ENCODE measurements around the gene TPST2. TPM values are rescaled to one million over a fixed set of nuclear protein-coding genes. Genes with fewer than 3 reads are reported as not detected.

TPST2 gene
- total and polyA plus RNA-seq, 9 of the 15 experiments (the other 6 are each of a cell fraction or from before 2014, with no cell fraction given), result 14.2 to 123 (median 60.1) TPM

DNA sequence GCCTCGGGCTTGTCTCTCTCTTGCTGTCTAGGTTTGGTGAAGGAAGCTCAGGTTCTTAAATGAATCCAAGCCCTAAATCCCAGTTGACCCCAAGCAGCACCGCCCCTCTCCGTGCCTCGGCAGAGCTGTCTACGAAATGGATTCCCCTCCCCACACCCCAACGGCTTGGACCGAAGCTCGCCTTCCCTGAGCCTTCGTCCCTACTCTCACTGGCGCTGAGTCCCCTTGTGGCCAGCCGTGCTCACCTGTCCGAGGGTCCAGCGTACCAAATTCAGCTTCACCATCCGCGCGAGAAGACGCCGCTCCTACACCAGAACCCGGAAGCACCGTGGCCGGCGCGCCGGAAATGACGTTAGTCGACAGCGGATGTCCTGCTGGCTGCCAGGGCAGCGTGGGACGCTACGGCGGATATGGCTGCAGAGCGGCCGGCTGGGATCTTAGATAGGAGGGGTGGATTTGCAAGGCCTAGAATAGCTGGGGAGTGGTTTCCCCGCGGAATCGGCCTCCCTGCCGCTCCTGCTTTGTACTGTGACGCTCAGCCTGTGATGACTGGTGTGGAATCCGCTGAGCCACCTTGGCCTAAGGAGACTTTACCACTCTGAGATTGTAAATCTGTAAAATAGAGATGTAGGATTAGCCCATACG is 77.7 kb downstream of the TPST2 start, which contains the start of gene TFIP11 (continued):
- peak; percentile 86 for TF ChIP-seq RBFOX2 (IDR thresholded peaks at IDR 0.05; ENCODE audit: low read depth, low read length)
- peak; percentile 89 for TF ChIP-seq EP400 (IDR thresholded peaks at IDR 0.05)
- TF ChIP-seq CREM (IDR thresholded peaks at IDR 0.05; ENCODE audit: low read depth), result peak; percentile 98
- no peak for TF ChIP-seq MTA2 (IDR thresholded peaks at IDR 0.05; ENCODE audit: low read depth)
- TF ChIP-seq, protein P1, sequence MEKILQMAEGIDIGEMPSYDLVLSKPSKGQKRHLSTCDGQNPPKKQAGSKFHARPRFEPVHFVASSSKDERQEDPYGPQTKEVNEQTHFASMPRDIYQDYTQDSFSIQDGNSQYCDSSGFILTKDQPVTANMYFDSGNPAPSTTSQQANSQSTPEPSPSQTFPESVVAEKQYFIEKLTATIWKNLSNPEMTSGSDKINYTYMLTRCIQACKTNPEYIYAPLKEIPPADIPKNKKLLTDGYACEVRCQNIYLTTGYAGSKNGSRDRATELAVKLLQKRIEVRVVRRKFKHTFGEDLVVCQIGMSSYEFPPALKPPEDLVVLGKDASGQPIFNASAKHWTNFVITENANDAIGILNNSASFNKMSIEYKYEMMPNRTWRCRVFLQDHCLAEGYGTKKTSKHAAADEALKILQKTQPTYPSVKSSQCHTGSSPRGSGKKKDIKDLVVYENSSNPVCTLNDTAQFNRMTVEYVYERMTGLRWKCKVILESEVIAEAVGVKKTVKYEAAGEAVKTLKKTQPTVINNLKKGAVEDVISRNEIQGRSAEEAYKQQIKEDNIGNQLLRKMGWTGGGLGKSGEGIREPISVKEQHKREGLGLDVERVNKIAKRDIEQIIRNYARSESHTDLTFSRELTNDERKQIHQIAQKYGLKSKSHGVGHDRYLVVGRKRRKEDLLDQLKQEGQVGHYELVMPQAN (IDR thresholded peaks at IDR 0.05; ENCODE audit: borderline replicate concordance), result peak; percentile 98
- TF ChIP-seq, protein P2, sequence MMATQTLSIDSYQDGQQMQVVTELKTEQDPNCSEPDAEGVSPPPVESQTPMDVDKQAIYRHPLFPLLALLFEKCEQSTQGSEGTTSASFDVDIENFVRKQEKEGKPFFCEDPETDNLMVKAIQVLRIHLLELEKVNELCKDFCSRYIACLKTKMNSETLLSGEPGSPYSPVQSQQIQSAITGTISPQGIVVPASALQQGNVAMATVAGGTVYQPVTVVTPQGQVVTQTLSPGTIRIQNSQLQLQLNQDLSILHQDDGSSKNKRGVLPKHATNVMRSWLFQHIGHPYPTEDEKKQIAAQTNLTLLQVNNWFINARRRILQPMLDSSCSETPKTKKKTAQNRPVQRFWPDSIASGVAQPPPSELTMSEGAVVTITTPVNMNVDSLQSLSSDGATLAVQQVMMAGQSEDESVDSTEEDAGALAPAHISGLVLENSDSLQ (IDR thresholded peaks at IDR 0.05), result peak; percentile 38; the same call in 1 of the 2 replicates
- TF ChIP-seq ATF1 (CRISPR knock-in tag; IDR thresholded peaks at IDR 0.05), result peak; percentile 77
- peak; percentile 96 for TF ChIP-seq ATF1 (tag; IDR thresholded peaks at IDR 0.05)
- no peak for TF ChIP-seq PHB2 (IDR thresholded peaks at IDR 0.05; ENCODE audit: low read depth)
- no peak for TF ChIP-seq KDM4B (IDR thresholded peaks at IDR 0.05; ENCODE audit: borderline replicate concordance in 2 of 2, low read depth in 1 of 2)
- TF ChIP-seq NCOR1 (IDR thresholded peaks at IDR 0.05), result no peak
- TF ChIP-seq, protein P3, sequence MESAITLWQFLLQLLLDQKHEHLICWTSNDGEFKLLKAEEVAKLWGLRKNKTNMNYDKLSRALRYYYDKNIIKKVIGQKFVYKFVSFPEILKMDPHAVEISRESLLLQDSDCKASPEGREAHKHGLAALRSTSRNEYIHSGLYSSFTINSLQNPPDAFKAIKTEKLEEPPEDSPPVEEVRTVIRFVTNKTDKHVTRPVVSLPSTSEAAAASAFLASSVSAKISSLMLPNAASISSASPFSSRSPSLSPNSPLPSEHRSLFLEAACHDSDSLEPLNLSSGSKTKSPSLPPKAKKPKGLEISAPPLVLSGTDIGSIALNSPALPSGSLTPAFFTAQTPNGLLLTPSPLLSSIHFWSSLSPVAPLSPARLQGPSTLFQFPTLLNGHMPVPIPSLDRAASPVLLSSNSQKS (CRISPR knock-in tag; IDR thresholded peaks at IDR 0.05), result no peak
- peak; percentile 73 for TF ChIP-seq ZFX (CRISPR knock-in tag; IDR thresholded peaks at IDR 0.05)
- peak; percentile 33; the same call in 1 of the 2 replicates for TF ChIP-seq CTBP1 (IDR thresholded peaks at IDR 0.05; ENCODE audit: borderline replicate concordance)
- no peak for TF ChIP-seq ZZZ3 (IDR thresholded peaks at IDR 0.05)
- TF ChIP-seq MIER1 (IDR thresholded peaks at IDR 0.05; ENCODE audit: low read depth), result no peak
- no peak for TF ChIP-seq NUFIP1 (IDR thresholded peaks at IDR 0.05; ENCODE audit: partially characterized antibody)
- peak; percentile 80; the same call in 1 of the 2 replicates for TF ChIP-seq DIDO1 (tag; IDR thresholded peaks at IDR 0.05; ENCODE audit: low read depth)
- TF ChIP-seq, protein P4, sequence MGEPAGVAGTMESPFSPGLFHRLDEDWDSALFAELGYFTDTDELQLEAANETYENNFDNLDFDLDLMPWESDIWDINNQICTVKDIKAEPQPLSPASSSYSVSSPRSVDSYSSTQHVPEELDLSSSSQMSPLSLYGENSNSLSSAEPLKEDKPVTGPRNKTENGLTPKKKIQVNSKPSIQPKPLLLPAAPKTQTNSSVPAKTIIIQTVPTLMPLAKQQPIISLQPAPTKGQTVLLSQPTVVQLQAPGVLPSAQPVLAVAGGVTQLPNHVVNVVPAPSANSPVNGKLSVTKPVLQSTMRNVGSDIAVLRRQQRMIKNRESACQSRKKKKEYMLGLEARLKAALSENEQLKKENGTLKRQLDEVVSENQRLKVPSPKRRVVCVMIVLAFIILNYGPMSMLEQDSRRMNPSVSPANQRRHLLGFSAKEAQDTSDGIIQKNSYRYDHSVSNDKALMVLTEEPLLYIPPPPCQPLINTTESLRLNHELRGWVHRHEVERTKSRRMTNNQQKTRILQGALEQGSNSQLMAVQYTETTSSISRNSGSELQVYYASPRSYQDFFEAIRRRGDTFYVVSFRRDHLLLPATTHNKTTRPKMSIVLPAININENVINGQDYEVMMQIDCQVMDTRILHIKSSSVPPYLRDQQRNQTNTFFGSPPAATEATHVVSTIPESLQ (CRISPR knock-in tag; IDR thresholded peaks at IDR 0.05), result 0 out of 2 replicates have a peak, but pooled peaks have one; percentile 51
- peak; percentile 47 for TF ChIP-seq TBP (optimal IDR thresholded peaks at IDR 0.05; ENCODE audit: low read depth, low read length)
- peak; percentile 13; the same call in 1 of the 2 replicates for TF ChIP-seq TOE1 (IDR thresholded peaks at IDR 0.05; ENCODE audit: borderline replicate concordance)
- TF ChIP-seq TOE1 (CRISPR knock-in tag; IDR thresholded peaks at IDR 0.05; ENCODE audit: borderline replicate concordance, low read depth), result no peak
- peak; percentile 87 for TF ChIP-seq ETV1 (tag; conservative IDR thresholded peaks at IDR 0.05; ENCODE audit: low read depth)
